HG02610 (cell line): Measurements from ENCODE around the gene CMKLR1.
A peak's percentile ranks its signal among the peaks of the same experiment; 100 is the strongest.

Experiments
- ATAC-seq: cut with Tn5 transposase; IDR thresholded peaks from one replicate; pipeline ENCODE4 v1.9.1; 2021; ENCODE audit warnings: mild to moderate bottlenecking, moderate library complexity; ENCODE audit not compliant: unreplicated experiment

The CMKLR1 gene

GRCh38 chr12:108363165-108363564, 24.1 kb upstream of the CMKLR1 start:
- ATAC-seq, result no peak

- no peak for ATAC-seq
These were observed 22.5 kb upstream of the CMKLR1 start for GRCh38 chr12:108361606-108362005.

- ATAC-seq, result peak; percentile 73
These were observed 21.4 kb upstream of the CMKLR1 start for GRCh38 chr12:108360487-108360886.

- ATAC-seq, result no peak
These were observed 20.9 kb upstream of the CMKLR1 start for GRCh38 chr12:108360057-108360456.

GRCh38 chr12:108358580-108358965, 19.5 kb upstream of the CMKLR1 start:
- ATAC-seq, result no peak

- ATAC-seq, result no peak
These were observed 18.9 kb upstream of the CMKLR1 start for GRCh38 chr12:108357834-108358579.

GRCh38 chr12:108356835-108357806, 18.0 kb upstream of the CMKLR1 start:
- ATAC-seq, result no peak

GRCh38 chr12:108355069-108355468, 16.0 kb upstream of the CMKLR1 start:
- ATAC-seq, result no peak

GRCh38 chr12:108352591-108352990, 13.5 kb upstream of the CMKLR1 start:
- ATAC-seq, result no peak

- no peak for ATAC-seq
These were observed 11.4 kb upstream of the CMKLR1 start for GRCh38 chr12:108350511-108350910.

- no peak for ATAC-seq
These were observed 10.2 kb upstream of the CMKLR1 start for GRCh38 chr12:108349278-108349688.

- no peak for ATAC-seq
These were observed 9.7 kb upstream of the CMKLR1 start for GRCh38 chr12:108348842-108349241.

- ATAC-seq, result no peak
These were observed 7.9 kb upstream of the CMKLR1 start for GRCh38 chr12:108346727-108347710.

GRCh38 chr12:108345716-108346633, 6.9 kb upstream of the CMKLR1 start:
- no peak for ATAC-seq

- ATAC-seq, result no peak
These were observed 3.9 kb upstream of the CMKLR1 start for GRCh38 chr12:108342985-108343384.

GRCh38 chr12:108341854-108342847, 3.0 kb upstream of the CMKLR1 start:
- no peak for ATAC-seq

GRCh38 chr12:108341356-108341755, 2.2 kb upstream of the CMKLR1 start:
- ATAC-seq, result no peak

GRCh38 chr12:108340037-108340436, 926 bp upstream of the CMKLR1 start:
- no peak for ATAC-seq
